PC-3 (cell line): Measurements from ENCODE around the gene CDK19. TPM values are rescaled to one million over a fixed set of nuclear protein-coding genes. Genes with fewer than 3 reads are reported as not detected.
"Not testable (repeated sequence)": the region's sequence is repeated elsewhere in the genome, so short reads cannot be mapped to it uniquely, and the experiment has no call there.

Source experiments
- ATAC-seq: fragments of 200-7000 bp; cut with Tn5 transposase; 2 replicates; pipeline ENCODE4 v1.9.1; 2020; ENCODE audit warnings: mild to moderate bottlenecking, moderate library complexity
- BruUV-seq: library from RNA; stranded (reverse); fragments of 400-500 nt; replicated peaks from 2 replicates; lab custom pipeline; 2021; lab: Mats Ljungman, UMichigan
- CTCF ChIA-PET: fragments of 300-600 bp; sonication (Branson Sonifier 250); formaldehyde crosslinking; loops from one replicate; lab custom pipeline; 2022; ENCODE audit warnings: antibody characterized with exemption; lab: Charles Lee
- POLR2A ChIA-PET: fragments of 300-600 bp; sonication (Branson Sonifier 250); formaldehyde crosslinking; loops from one replicate; lab custom pipeline; 2022; ENCODE audit warnings: antibody characterized with exemption; ENCODE audit not compliant: unreplicated experiment; lab: Charles Lee
- DNase-seq: peaks from one replicate; pipeline ENCODE4 v3.0.0-alpha.2; 2015
- H2AFZ ChIP-seq: fragments of 300-600 bp; sonication (generic); 2 replicates; pipeline ENCODE4 v1.6.0; 2016; ENCODE audit warnings: antibody characterized with exemption, low read length
- H3F3A ChIP-seq: fragments of 300-600 bp; sonication (generic); one replicate; pipeline ENCODE4 v1.6.0; 2017; ENCODE audit warnings: antibody characterized with exemption, low read length, control low read depth, mild to moderate bottlenecking; ENCODE audit not compliant: unreplicated experiment
- H3K27ac ChIP-seq: fragments of 300-600 bp; sonication (generic); 2 replicates; pipeline ENCODE4 v1.5.1; 2016; ENCODE audit warnings: mild to moderate bottlenecking, low read length
- H3K27me3 ChIP-seq: fragments of 300-600 bp; sonication (generic); 2 replicates; pipeline ENCODE4 v1.6.1; 2016; ENCODE audit warnings: low read length, mixed read lengths
- H3K36me3 ChIP-seq: fragments of 300-600 bp; sonication (generic); 2 replicates; pipeline ENCODE4 v1.6.1; 2016; ENCODE audit warnings: low read depth, mixed run types, low read length, mixed read lengths
- H3K4me1 ChIP-seq: fragments of 300-600 bp; sonication (generic); 2 replicates; pipeline ENCODE4 v1.5.1; 2016; ENCODE audit warnings: low read length; ENCODE audit not compliant: insufficient read depth
- H3K4me2 ChIP-seq: fragments of 300-600 bp; sonication (generic); 2 replicates; pipeline ENCODE4 v1.6.0; 2016; ENCODE audit warnings: low read length
- H3K4me3 ChIP-seq: fragments of 300-600 bp; sonication (generic); 2 replicates; pipeline ENCODE4 v1.5.1; 2016; ENCODE audit warnings: mild to moderate bottlenecking, low read length, mixed read lengths
- H3K79me2 ChIP-seq: fragments of 300-600 bp; sonication (generic); 2 replicates; pipeline ENCODE4 v1.6.1; 2017; ENCODE audit warnings: low read length, mixed read lengths
- H3K9ac ChIP-seq: fragments of 300-600 bp; sonication (generic); 2 replicates; pipeline ENCODE4 v1.6.0; 2016; ENCODE audit warnings: mild to moderate bottlenecking, low read length
- H3K9me2 ChIP-seq: fragments of 300-600 bp; sonication (generic); replicated peaks from 2 replicates; pipeline ENCODE4 v1.6.1; 2016; ENCODE audit warnings: mixed run types, low read length, mixed read lengths
- H3K9me3 ChIP-seq: fragments of 300-600 bp; sonication (generic); 2 replicates; pipeline ENCODE4 v1.6.1; 2016; ENCODE audit warnings: low read length, mixed read lengths
- H4K20me1 ChIP-seq: fragments of 300-600 bp; sonication (generic); 2 replicates; pipeline ENCODE4 v1.6.1; 2016; ENCODE audit warnings: low read length, mixed read lengths
- EZH2 ChIP-seq: fragments of 300-600 bp; sonication (generic); IDR thresholded peaks from one replicate; pipeline ENCODE4 v1.6.1; 2017; ENCODE audit warnings: antibody characterized with exemption, mild to moderate bottlenecking, low read length; ENCODE audit not compliant: unreplicated experiment
- EZH2phosphoT487 ChIP-seq: fragments of 300-600 bp; sonication (generic); IDR thresholded peaks from 2 replicates; pipeline ENCODE4 v1.6.1; 2018; ENCODE audit warnings: mild to moderate bottlenecking, antibody characterized with exemption, low read length, borderline replicate concordance
- intact Hi-C: fragments of 100-400 bp; cut with micrococcal nuclease; formaldehyde crosslinking; loops from 2 replicates; pipeline ENCODE4 v1.9.0; 2023
- total RNA-seq: library from RNA; depleted of rRNA; stranded (reverse); fragments of >200 nt; gene quantifications from 2 replicates; pipeline ENCODE4 v1.2.3, GENCODE V29; 2014
- TF ChIP-seq, protein P1 (sequence below): fragments of 300-600 bp; sonication (generic); conservative IDR thresholded peaks from 2 replicates; pipeline ENCODE4 v1.5.1; 2017; ENCODE audit warnings: antibody characterized with exemption, low read depth, mild to moderate bottlenecking, low read length

CDK19 gene
- total RNA-seq, 1 experiment from 2014 or later = 4.2 TPM

DNA sequence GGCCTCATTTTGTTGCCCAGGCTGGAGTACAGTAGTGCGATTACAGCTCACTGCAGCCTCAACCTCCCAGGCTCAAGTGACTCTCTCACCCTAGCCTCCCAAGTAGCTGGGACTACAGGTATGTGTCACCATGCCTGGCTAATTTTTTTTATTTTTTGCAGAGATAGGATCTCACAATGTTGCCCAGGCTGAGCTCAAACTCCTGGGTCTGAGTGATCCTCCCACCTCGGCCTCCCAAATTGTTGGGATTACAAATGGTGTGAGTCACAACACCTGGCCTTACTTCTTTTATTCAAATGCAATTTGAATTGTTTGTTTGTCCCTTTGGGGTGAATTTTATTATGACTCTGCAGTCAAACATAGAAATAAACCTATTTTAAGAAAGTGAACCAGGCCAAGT lies 207.1 kb downstream of the CDK19 start:
- H4K20me1 ChIP-seq = no peaks in the 10 kb centered on the region
- H3K4me3 ChIP-seq = no peak overlapping the region
- DNase-seq (no peak), ATAC-seq (no peak)
- CTCF ChIA-PET = no interaction called here
- H2AFZ ChIP-seq = no peak overlapping the region
- TF ChIP-seq EZH2 = no peak
- BruUV-seq = no TSS peak
- H3K27ac ChIP-seq = no peak overlapping the region
- no peaks in the 10 kb centered on the region for H3K9me2 ChIP-seq
- intact Hi-C loops = no loop called here
- no peaks in the 10 kb centered on the region for H3K9me3 ChIP-seq
- H3K79me2 ChIP-seq = no peaks in the 10 kb centered on the region
- H3K9ac ChIP-seq = no peak overlapping the region
- H3K4me1 ChIP-seq = no peaks in the 10 kb centered on the region
- H3K27me3 ChIP-seq = no peaks in the 10 kb centered on the region
- no peaks in the 10 kb centered on the region for H3K36me3 ChIP-seq
- POLR2A ChIA-PET = no interaction called here
- H3K4me2 ChIP-seq = no peak overlapping the region
- H3F3A ChIP-seq = no peaks in the 10 kb centered on the region

DNA sequence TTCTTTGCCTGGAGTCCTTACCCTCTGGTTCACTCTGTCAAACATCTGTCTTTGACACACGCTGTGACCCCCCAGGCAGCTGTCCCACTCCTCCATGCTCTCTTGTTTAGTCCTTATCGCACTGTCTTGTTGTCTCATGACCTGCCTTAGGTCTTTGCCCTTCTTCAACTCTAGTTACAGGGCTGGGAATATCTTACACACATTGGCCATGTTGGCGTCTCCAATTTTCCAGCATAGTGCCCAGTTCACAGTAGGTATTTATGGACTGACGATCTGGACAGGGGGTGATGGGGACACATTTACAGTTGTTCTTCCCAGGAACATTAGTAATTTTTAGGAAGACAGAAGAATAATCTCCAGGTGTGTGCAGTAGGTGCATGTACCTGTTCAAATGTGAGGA lies 209.1 kb downstream of the CDK19 start:
- no peaks in the 10 kb centered on the region for H4K20me1 ChIP-seq
- H3K27ac ChIP-seq = no peak overlapping the region
- H3K4me3 ChIP-seq = no peak overlapping the region
- intact Hi-C loops = no loop called here
- ChIA-PET POLR2A (no interaction called here), CTCF (no interaction called here)
- H3K27me3 ChIP-seq = no peaks in the 10 kb centered on the region
- no peak overlapping the region for H3K4me2 ChIP-seq
- no peak overlapping the region for H2AFZ ChIP-seq
- no peaks in the 10 kb centered on the region for H3K9me3 ChIP-seq
- no peak overlapping the region for H3K9ac ChIP-seq
- no peaks in the 10 kb centered on the region for H3K4me1 ChIP-seq
- no peaks in the 10 kb centered on the region for H3K79me2 ChIP-seq
- BruUV-seq = no TSS peak
- H3K9me2 ChIP-seq = no peaks in the 10 kb centered on the region
- DNase-seq (no peak), ATAC-seq (no peak)
- no peak for TF ChIP-seq EZH2
- TF ChIP-seq, protein P1, sequence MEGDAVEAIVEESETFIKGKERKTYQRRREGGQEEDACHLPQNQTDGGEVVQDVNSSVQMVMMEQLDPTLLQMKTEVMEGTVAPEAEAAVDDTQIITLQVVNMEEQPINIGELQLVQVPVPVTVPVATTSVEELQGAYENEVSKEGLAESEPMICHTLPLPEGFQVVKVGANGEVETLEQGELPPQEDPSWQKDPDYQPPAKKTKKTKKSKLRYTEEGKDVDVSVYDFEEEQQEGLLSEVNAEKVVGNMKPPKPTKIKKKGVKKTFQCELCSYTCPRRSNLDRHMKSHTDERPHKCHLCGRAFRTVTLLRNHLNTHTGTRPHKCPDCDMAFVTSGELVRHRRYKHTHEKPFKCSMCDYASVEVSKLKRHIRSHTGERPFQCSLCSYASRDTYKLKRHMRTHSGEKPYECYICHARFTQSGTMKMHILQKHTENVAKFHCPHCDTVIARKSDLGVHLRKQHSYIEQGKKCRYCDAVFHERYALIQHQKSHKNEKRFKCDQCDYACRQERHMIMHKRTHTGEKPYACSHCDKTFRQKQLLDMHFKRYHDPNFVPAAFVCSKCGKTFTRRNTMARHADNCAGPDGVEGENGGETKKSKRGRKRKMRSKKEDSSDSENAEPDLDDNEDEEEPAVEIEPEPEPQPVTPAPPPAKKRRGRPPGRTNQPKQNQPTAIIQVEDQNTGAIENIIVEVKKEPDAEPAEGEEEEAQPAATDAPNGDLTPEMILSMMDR = no peak
- TF ChIP-seq EZH2phosphoT487 = no peak
- no peaks in the 10 kb centered on the region for H3F3A ChIP-seq
- no peaks in the 10 kb centered on the region for H3K36me3 ChIP-seq

DNA sequence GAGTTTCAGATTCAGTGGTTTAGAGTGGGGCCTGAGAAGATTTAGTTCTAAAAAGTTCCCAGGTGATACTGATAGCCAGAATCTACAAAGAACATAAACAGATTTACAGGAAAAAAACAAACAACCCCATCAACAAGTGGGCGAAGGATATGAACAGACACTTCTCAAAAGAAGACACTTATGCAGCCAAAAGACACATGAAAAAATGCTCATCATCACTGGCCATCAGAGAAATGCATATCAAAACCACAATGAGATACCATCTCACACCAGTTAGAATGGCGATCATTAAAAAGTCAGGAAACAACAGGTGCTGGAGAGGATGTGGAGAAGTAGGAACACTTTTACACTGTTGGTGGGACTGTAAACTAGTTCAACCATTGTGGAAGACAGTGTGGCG lies 214.6 kb downstream of the CDK19 start:
- H3K4me3 ChIP-seq, H3F3A ChIP-seq, ATAC-seq, H3K27ac ChIP-seq, H3K9me2 ChIP-seq, H3K79me2 ChIP-seq, H4K20me1 ChIP-seq, H2AFZ ChIP-seq, BruUV-seq, H3K9ac ChIP-seq, POLR2A ChIA-PET, H3K27me3 ChIP-seq, H3K36me3 ChIP-seq, intact Hi-C loops, H3K9me3 ChIP-seq, H3K4me1 ChIP-seq, CTCF ChIA-PET, H3K4me2 ChIP-seq, DNase-seq: not testable (repeated sequence)

DNA sequence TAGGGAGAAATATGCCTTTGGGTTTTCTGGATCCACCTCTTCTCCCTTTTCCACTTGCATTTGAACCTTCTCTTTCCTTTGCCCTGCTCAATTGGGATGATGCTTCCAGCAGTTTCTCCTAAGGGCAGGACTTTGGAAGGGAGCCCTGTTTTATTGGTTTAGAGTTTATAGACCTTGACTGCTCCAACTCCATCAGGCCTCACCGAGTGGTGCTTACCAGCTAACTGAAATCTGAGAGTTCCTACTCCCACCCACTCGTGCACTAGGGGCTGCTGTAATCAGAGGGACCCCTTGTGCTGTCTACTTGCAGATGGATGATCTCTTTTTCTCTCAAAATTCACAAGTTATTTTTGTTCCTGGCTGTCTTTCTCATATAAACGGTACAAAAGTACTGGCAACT lies 217.5 kb downstream of the CDK19 start:
- no peak overlapping the region for H3K4me3 ChIP-seq
- TF ChIP-seq, protein P1 = no peak
- no peaks in the 10 kb centered on the region for H3K9me3 ChIP-seq
- CTCF ChIA-PET = no interaction called here
- H3K9me2 ChIP-seq = no peaks in the 10 kb centered on the region
- H3F3A ChIP-seq = no peaks in the 10 kb centered on the region
- ATAC-seq = no peak
- no peaks in the 10 kb centered on the region for H4K20me1 ChIP-seq
- H3K9ac ChIP-seq = no peak overlapping the region
- intact Hi-C loops = no loop called here
- POLR2A ChIA-PET = no interaction called here
- DNase-seq = no peak
- H3K79me2 ChIP-seq = no peaks in the 10 kb centered on the region
- no peak overlapping the region for H2AFZ ChIP-seq
- no peaks in the 10 kb centered on the region for H3K4me1 ChIP-seq
- BruUV-seq = no TSS peak
- no peak overlapping the region for H3K27ac ChIP-seq
- no peaks in the 10 kb centered on the region for H3K27me3 ChIP-seq
- no peaks in the 10 kb centered on the region for H3K36me3 ChIP-seq
- no peak overlapping the region for H3K4me2 ChIP-seq
